ENCODE data around the gene TOMM6. TPM values are rescaled to one million over a fixed set of nuclear protein-coding genes. Genes with fewer than 3 reads are reported as not detected.

The TOMM6 gene
- total RNA-seq, 1 experiment from 2014 or later: 265 TPM

GRCh38 chr6:41767112-41767833, 20.2 kb upstream of the TOMM6 start:
- Mint-ChIP-seq H3K9me3 (ENCODE audit: low read depth, unreplicated experiment) (no peaks in the 10 kb centered on the region), H3K27ac (ENCODE audit: unreplicated experiment) (peak overlapping the region; percentile 10)
- CTCF ChIA-PET: interaction anchor here (0.7 to 2.0 kb wide), 4 partner anchors 8 to 660 kb away, joined by 3 to 8 read pairs (median 4); partner anchors contain the start of gene TOMM6

GRCh38 chr6:41768545-41769308, 18.8 kb upstream of the TOMM6 start:
- Mint-ChIP-seq H3K4me3 (ENCODE audit: low read depth, unreplicated experiment) (no peak overlapping the region), H3K36me3 (ENCODE audit: insufficient read depth, unreplicated experiment) (peaks cover 16% of the 10 kb centered on the region), H3K4me1 (ENCODE audit: low read depth, unreplicated experiment) (peaks cover 26% of the 10 kb centered on the region), H3K27me3 (ENCODE audit: unreplicated experiment) (no peaks in the 10 kb centered on the region), H3K9me3 (ENCODE audit: low read depth, unreplicated experiment) (no peaks in the 10 kb centered on the region), H3K27ac (ENCODE audit: unreplicated experiment) (peak overlapping the region; percentile 55)
- TF ChIP-seq CTCF (IDR thresholded peaks at IDR 0.05; ENCODE audit: unreplicated experiment): no peak
- DNase-seq: no peak
- CTCF ChIA-PET: interaction anchor here (1.0 to 2.0 kb wide), 2 partner anchors 18 to 401 kb away, joined by 3 to 8 read pairs; partner anchors contain the start of gene TOMM6
- intact Hi-C loops (cut with micrococcal nuclease; ENCODE audit: unreplicated experiment): no loop called here
- no TSS peak for BruUV-seq (replicated peaks)

More at GRCh38 chr6:41767112-41767833, 20.2 kb upstream of the TOMM6 start:
- H3K4me1 Mint-ChIP-seq (ENCODE audit: low read depth, unreplicated experiment): peaks cover 26% of the 10 kb centered on the region
- peaks cover 16% of the 10 kb centered on the region for H3K36me3 Mint-ChIP-seq (ENCODE audit: insufficient read depth, unreplicated experiment)
- H3K4me3 Mint-ChIP-seq (ENCODE audit: low read depth, unreplicated experiment): no peak overlapping the region
- DNase-seq: peak; percentile 79
- no peaks in the 10 kb centered on the region for H3K27me3 Mint-ChIP-seq (ENCODE audit: unreplicated experiment)
- intact Hi-C loops (cut with micrococcal nuclease; ENCODE audit: unreplicated experiment): no loop called here
- TF ChIP-seq CTCF (IDR thresholded peaks at IDR 0.05; ENCODE audit: unreplicated experiment): no peak
- BruUV-seq (replicated peaks): no TSS peak

- intact Hi-C loops (cut with micrococcal nuclease; ENCODE audit: unreplicated experiment): no loop called here
- Mint-ChIP-seq H3K4me1 (ENCODE audit: low read depth, unreplicated experiment) (peaks cover 26% of the 10 kb centered on the region), H3K36me3 (ENCODE audit: insufficient read depth, unreplicated experiment) (peaks cover 16% of the 10 kb centered on the region), H3K27ac (ENCODE audit: unreplicated experiment) (no peak overlapping the region), H3K27me3 (ENCODE audit: unreplicated experiment) (no peaks in the 10 kb centered on the region), H3K9me3 (ENCODE audit: low read depth, unreplicated experiment) (no peaks in the 10 kb centered on the region), H3K4me3 (ENCODE audit: low read depth, unreplicated experiment) (no peak overlapping the region)
- DNase-seq: no peak
- no peak for TF ChIP-seq CTCF (IDR thresholded peaks at IDR 0.05; ENCODE audit: unreplicated experiment)
- CTCF ChIA-PET: interaction anchor here (1.0 to 2.0 kb wide), 2 partner anchors 18 to 401 kb away, joined by 3 to 8 read pairs; partner anchors contain the start of gene TOMM6
- no TSS peak for BruUV-seq (replicated peaks)
These were observed 18.1 kb upstream of the TOMM6 start for GRCh38 chr6:41769376-41769775.

- Mint-ChIP-seq H3K36me3 (ENCODE audit: insufficient read depth, unreplicated experiment) (peaks cover 16% of the 10 kb centered on the region), H3K27me3 (ENCODE audit: unreplicated experiment) (no peaks in the 10 kb centered on the region), H3K9me3 (ENCODE audit: low read depth, unreplicated experiment) (no peaks in the 10 kb centered on the region), H3K4me1 (ENCODE audit: low read depth, unreplicated experiment) (peaks cover 26% of the 10 kb centered on the region), H3K27ac (ENCODE audit: unreplicated experiment) (no peak overlapping the region), H3K4me3 (ENCODE audit: low read depth, unreplicated experiment) (no peak overlapping the region)
- no TSS peak for BruUV-seq (replicated peaks)
- no peak for TF ChIP-seq CTCF (IDR thresholded peaks at IDR 0.05; ENCODE audit: unreplicated experiment)
- intact Hi-C loops (cut with micrococcal nuclease; ENCODE audit: unreplicated experiment): no loop called here
- CTCF ChIA-PET: no interaction called here
- DNase-seq: no peak
These were observed 17.0 kb upstream of the TOMM6 start for GRCh38 chr6:41770381-41771057.

Measured in Calu3 (cell line).